ENCODE data around the gene ASB9. TPM values are rescaled to one million over a fixed set of nuclear protein-coding genes. Genes with fewer than 3 reads are reported as not detected.

The ASB9 gene
- total and polyA plus RNA-seq, 2 of the 8 experiments (the other 6 are each of a cell fraction or from before 2014, with no cell fraction given) = 0.54 to 1.2 TPM

DNA sequence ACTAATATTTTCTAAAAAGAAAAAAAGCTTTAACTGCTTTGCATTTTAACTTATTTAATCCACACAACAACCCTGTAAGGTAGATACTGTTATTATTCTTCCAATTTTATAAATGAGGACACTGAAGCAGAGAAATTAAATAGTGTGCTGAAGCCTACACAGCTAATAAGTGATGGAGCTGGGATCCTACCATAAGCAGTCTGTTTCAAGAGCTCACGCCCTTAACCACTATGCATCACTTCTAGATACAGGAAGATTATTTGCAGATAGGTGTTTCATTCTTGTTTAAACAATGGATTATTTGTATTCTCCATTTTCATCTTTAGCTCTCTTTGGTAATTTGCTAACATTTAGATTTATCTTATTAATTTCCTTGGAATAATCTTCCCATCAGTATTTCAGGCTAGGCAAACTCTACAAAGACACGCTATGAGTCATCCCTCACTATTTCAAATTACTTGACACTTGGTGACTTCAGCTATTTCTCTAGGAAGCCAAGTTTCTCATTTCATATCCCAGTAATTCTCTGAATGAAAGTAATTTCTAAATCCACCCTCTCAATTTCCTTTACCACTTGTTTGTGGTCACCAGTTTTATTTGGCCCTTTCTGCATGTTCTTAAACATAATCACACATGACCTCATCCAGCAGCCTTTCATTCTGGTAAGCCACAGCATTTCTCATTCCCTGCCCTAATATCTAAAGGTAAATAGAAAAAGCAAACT, 67.3 kb downstream of the ASB9 start:
- no peak for TF ChIP-seq RNF2 (IDR thresholded peaks at IDR 0.05; ENCODE audit: borderline replicate concordance, low read depth, low read length, missing control alignments, poor library complexity, severe bottlenecking)
- no peak for TF ChIP-seq CHD2 (IDR thresholded peaks at IDR 0.05; ENCODE audit: low read length)
- TF ChIP-seq GABPA (IDR thresholded peaks at IDR 0.05; ENCODE audit: borderline replicate concordance, insufficient read depth, low read length) = no peak
- TF ChIP-seq KDM1A (IDR thresholded peaks at IDR 0.05; ENCODE audit: borderline replicate concordance, low read length) = no peak
- TF ChIP-seq JUND (IDR thresholded peaks at IDR 0.05; ENCODE audit: low read length) = no peak
- no peak for TF ChIP-seq SUZ12 (IDR thresholded peaks at IDR 0.05; ENCODE audit: low read length)
- no peak for TF ChIP-seq ZNF274 (IDR thresholded peaks at IDR 0.05; ENCODE audit: borderline replicate concordance, extremely low read depth, low read length)
- no peak for TF ChIP-seq EGR1 (IDR thresholded peaks at IDR 0.05; ENCODE audit: borderline replicate concordance, low read depth, low read length)
- TF ChIP-seq ASH2L (IDR thresholded peaks at IDR 0.05; ENCODE audit: low read length) = no peak
- no peak for TF ChIP-seq POU5F1 (IDR thresholded peaks at IDR 0.05; ENCODE audit: low read depth, low read length)
- no peak for TF ChIP-seq CBX8 (IDR thresholded peaks at IDR 0.05; ENCODE audit: borderline replicate concordance, low read depth, low read length)
- no peak for TF ChIP-seq BRCA1 (IDR thresholded peaks at IDR 0.05; ENCODE audit: low read depth, low read length)
- TF ChIP-seq TAF1 (IDR thresholded peaks at IDR 0.05; ENCODE audit: low read depth, low read length) = no peak
- CTCF ChIA-PET (ENCODE audit: partially characterized antibody) = interaction anchor here (0.6 kb wide), 2 partner anchors 89 to 541 kb away, joined by 3 read pairs; no protein-coding TSS in a partner anchor
- Histone ChIP-seq H2BK120ac (replicated peaks; ENCODE audit: low read depth, low read length) (no peak overlapping the region), H2BK12ac (ENCODE audit: low read depth, low read length) (no peak overlapping the region), H4K20me1 (replicated peaks in 1 of 2; ENCODE audit: control insufficient read depth in 1 of 2, insufficient read depth in 2 of 2, low read length in 2 of 2) (no peaks in the 10 kb centered on the region), H3K79me2 (ENCODE audit: control insufficient read depth in 1 of 2, insufficient read depth in 2 of 2, low read length in 2 of 2) (no peaks in the 10 kb centered on the region), H4K5ac (ENCODE audit: insufficient read length, low read depth, low read length) (no peak overlapping the region), H3K79me1 (ENCODE audit: low read depth, low read length) (no peaks in the 10 kb centered on the region), H2BK5ac (ENCODE audit: low read depth, low read length) (no peak overlapping the region), H3K23ac (ENCODE audit: insufficient read length) (no peak overlapping the region), H2AK5ac (ENCODE audit: low read depth, low read length) (no peak overlapping the region), H3K36me3 (ENCODE audit: control insufficient read depth in 2 of 4, insufficient read depth in 4 of 4, low read length in 3 of 4) (no peaks in the 10 kb centered on the region), H3K4me2 (ENCODE audit: insufficient read depth in 1 of 2, low read depth in 2 of 2, low read length in 2 of 2) (no peak overlapping the region), H3K9me3 (ENCODE audit: insufficient read depth in 2 of 2, low read depth in 1 of 2, low read length in 1 of 2) (no peaks in the 10 kb centered on the region), H2BK15ac (ENCODE audit: low read length) (no peak overlapping the region), H3K14ac (ENCODE audit: insufficient read length) (no peak overlapping the region), H2AFZ (ENCODE audit: low read length) (no peak overlapping the region), H3K4me1 (replicated peaks in 1 of 4; ENCODE audit: control insufficient read depth in 3 of 4, insufficient read depth in 4 of 4, low read length in 3 of 4) (no peaks in the 10 kb centered on the region), H3K56ac (replicated peaks; ENCODE audit: insufficient read length, low read depth, low read length) (no peak overlapping the region), H4K8ac (ENCODE audit: extremely low read depth, insufficient read depth, low read length) (no peak overlapping the region), H3K4ac (replicated peaks; ENCODE audit: insufficient read length, low read depth, low read length) (no peak overlapping the region), H3K9ac (replicated peaks in 1 of 4; ENCODE audit: extremely low read depth in 1 of 4, low read depth in 3 of 4, low read length in 3 of 4) (no peak overlapping the region), H2BK20ac (ENCODE audit: low read length) (no peak overlapping the region), H3K18ac (ENCODE audit: extremely low read depth, low read length) (no peak overlapping the region), H4K91ac (replicated peaks; ENCODE audit: insufficient read length, low read length) (no peak overlapping the region), H3K23me2 (ENCODE audit: low read depth, low read length) (no peaks in the 10 kb centered on the region), H3K27ac (ENCODE audit: low read depth, low read length) (no peak overlapping the region), H3K27me3 (replicated peaks in 1 of 4; ENCODE audit: control insufficient read depth in 3 of 4, extremely low read depth in 1 of 4, insufficient read depth in 3 of 4, low read length in 3 of 4) (no peaks in the 10 kb centered on the region), H3K4me3 (ENCODE audit: extremely low read depth in 1 of 4, insufficient read depth in 2 of 4, low read depth in 3 of 4, low read length in 4 of 4) (no peak overlapping the region)
- WGBS, 2 experiments (ENCODE audit: extremely low coverage in 1 of 2, insufficient coverage in 1 of 2, insufficient read length in 1 of 2, insufficient replicate concordance in 2 of 2, low coverage in 1 of 2, low lambda C conversion rate in 2 of 2, missing lambda C conversion rate in 1 of 2) = 90% methylated on average over 2 of the region's 2 CpGs; no CpG with 5 or more reads in 1 of the 2 experiments
- DNase-seq (ENCODE audit: low read depth in 1 of 2, low spot score in 2 of 2) = no peak
- FAIRE-seq = no peak
- POLR2A ChIA-PET (ENCODE audit: partially characterized antibody) = no interaction called here
